ENCODE data around the gene FAM83D. TPM values are rescaled to one million over a fixed set of nuclear protein-coding genes. Genes with fewer than 3 reads are reported as not detected.

FAM83D gene
- total and polyA plus RNA-seq, 2 of the 4 experiments (the other 2 are of a cell fraction): 20.4 to 26.4 TPM

DNA sequence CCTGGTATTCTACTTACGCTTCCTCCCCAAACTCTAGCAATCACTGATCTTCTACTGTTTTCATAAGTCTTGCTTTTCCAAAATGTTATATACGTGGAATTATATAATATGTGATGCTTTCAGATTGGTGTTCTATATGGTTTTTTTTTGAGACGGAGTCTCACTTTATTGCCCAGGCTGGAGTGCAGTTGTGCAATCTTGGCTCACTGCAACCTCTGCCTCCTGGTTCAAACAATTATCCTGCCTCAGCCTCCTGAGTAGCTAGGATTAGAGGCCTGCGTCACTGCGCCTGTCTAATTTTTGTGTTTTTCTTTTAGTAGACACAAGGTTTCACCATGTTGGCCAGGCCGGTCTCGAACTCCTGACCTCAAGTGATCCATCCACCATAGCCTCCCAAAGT, 10.9 kb upstream of the FAM83D start:
- DNase-seq (no peak), ATAC-seq (ENCODE audit: low read depth) (no peak)
- Histone ChIP-seq H4K8ac (ENCODE audit: low read depth in 2 of 2, low read length in 2 of 2) (no peak overlapping the region), H3K4me3 (ENCODE audit: insufficient read depth, low read depth, low read length) (no peak overlapping the region), H3K4me1 (ENCODE audit: control insufficient read depth, insufficient read depth, low read length) (no peaks in the 10 kb centered on the region), H3K9me1 (ENCODE audit: insufficient read depth, low read length) (no peaks in the 10 kb centered on the region), H3K9ac (ENCODE audit: low read depth, low read length) (no peak overlapping the region), H2AFZ (replicated peaks; ENCODE audit: low read length, poor library complexity) (no peak overlapping the region), H3K4ac (ENCODE audit: low read depth, low read length) (no peak overlapping the region), H3K27me3 (ENCODE audit: control insufficient read depth, insufficient read depth, low read length) (peaks cover 25% of the 10 kb centered on the region), H3K4me2 (ENCODE audit: low read depth, low read length) (no peak overlapping the region), H2BK20ac (ENCODE audit: low read depth, low read length) (no peak overlapping the region), H2BK15ac (ENCODE audit: low read depth, low read length) (no peak overlapping the region), H2AK5ac (ENCODE audit: low read depth, low read length) (no peak overlapping the region), H3K9me3 (ENCODE audit: control insufficient read depth, insufficient read depth, low read length) (no peaks in the 10 kb centered on the region), H4K91ac (ENCODE audit: insufficient read depth, low read depth, low read length) (no peak overlapping the region), H4K20me1 (ENCODE audit: insufficient read depth, low read length) (no peaks in the 10 kb centered on the region), H3K79me1 (ENCODE audit: low read depth in 1 of 2, low read length in 2 of 2) (no peaks in the 10 kb centered on the region), H2AK9ac (replicated peaks; ENCODE audit: low read depth, low read length, poor library complexity) (no peak overlapping the region), H3K23ac (ENCODE audit: low read depth, low read length) (no peak overlapping the region), H4K5ac (ENCODE audit: low read depth, low read length) (no peak overlapping the region), H2BK120ac (ENCODE audit: low read depth, low read length) (no peak overlapping the region), H3K36me3 (ENCODE audit: control insufficient read depth, insufficient read depth, low read length) (no peaks in the 10 kb centered on the region), H3K14ac (replicated peaks; ENCODE audit: low read depth, low read length) (no peak overlapping the region), H3K18ac (ENCODE audit: low read depth, low read length) (no peak overlapping the region), H3K56ac (ENCODE audit: extremely low read depth, insufficient read depth, low read length) (no peak overlapping the region), H3K27ac (ENCODE audit: insufficient read depth, low read length) (no peak overlapping the region), H2BK5ac (ENCODE audit: low read depth, low read length, poor library complexity, severe bottlenecking) (no peak overlapping the region)
- in situ Hi-C loops (cut with MboI; ENCODE audit: low sequenced_read_pairs) (no loop called here), dilution Hi-C loops (cut with HindIII; ENCODE audit: low sequenced_read_pairs, unreplicated experiment) (no loop called here), intact Hi-C loops (cut with micrococcal nuclease) (no loop called here)
- ChIA-PET CTCF (no interaction called here), POLR2A (ENCODE audit: unreplicated experiment) (no interaction called here)
- no TSS peak for BruUV-seq (replicated peaks)
- no CpG with 5 or more reads among the region's 7 CpGs for WGBS, 2 experiments (ENCODE audit: extremely low coverage in 2 of 2, insufficient read length in 1 of 2)
- TF ChIP-seq, protein P1, sequence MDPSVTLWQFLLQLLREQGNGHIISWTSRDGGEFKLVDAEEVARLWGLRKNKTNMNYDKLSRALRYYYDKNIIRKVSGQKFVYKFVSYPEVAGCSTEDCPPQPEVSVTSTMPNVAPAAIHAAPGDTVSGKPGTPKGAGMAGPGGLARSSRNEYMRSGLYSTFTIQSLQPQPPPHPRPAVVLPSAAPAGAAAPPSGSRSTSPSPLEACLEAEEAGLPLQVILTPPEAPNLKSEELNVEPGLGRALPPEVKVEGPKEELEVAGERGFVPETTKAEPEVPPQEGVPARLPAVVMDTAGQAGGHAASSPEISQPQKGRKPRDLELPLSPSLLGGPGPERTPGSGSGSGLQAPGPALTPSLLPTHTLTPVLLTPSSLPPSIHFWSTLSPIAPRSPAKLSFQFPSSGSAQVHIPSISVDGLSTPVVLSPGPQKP (IDR thresholded peaks at IDR 0.05; ENCODE audit: borderline replicate concordance, low read depth, low read length): no peak
- TF ChIP-seq SMC3 (IDR thresholded peaks at IDR 0.05; ENCODE audit: low read depth, low read length) (no peak), MXI1 (IDR thresholded peaks at IDR 0.05; ENCODE audit: borderline replicate concordance, low read depth, low read length) (no peak), CTCF (conservative IDR thresholded peaks at IDR 0.05; ENCODE audit: low read depth, low read length) (no peak), POLR2A (IDR thresholded peaks at IDR 0.05; ENCODE audit: low read depth, low read length) (no peak), MAFK (IDR thresholded peaks at IDR 0.05; ENCODE audit: low read depth, low read length) (no peak), BHLHE40 (IDR thresholded peaks at IDR 0.05; ENCODE audit: low read depth, low read length) (no peak), USF2 (IDR thresholded peaks at IDR 0.05; ENCODE audit: low read depth, low read length) (no peak), FOS (IDR thresholded peaks at IDR 0.05; ENCODE audit: low read depth, low read length) (no peak), RCOR1 (IDR thresholded peaks at IDR 0.05; ENCODE audit: insufficient replicate concordance, low read length) (no peak), CHD1 (IDR thresholded peaks at IDR 0.05; ENCODE audit: low read depth, low read length) (no peak), CEBPB (IDR thresholded peaks at IDR 0.05; ENCODE audit: low read depth, low read length) (no peak), RFX5 (IDR thresholded peaks at IDR 0.05; ENCODE audit: low read depth, low read length) (no peak), RAD21 (IDR thresholded peaks at IDR 0.05; ENCODE audit: low read length) (no peak), MAZ (IDR thresholded peaks at IDR 0.05; ENCODE audit: borderline replicate concordance, low read depth, low read length) (no peak)

Data from IMR-90 (cell line).